Left ventricle myocardium inferior (tissue), 1 donor: ENCODE data around the gene SLC35A3. TPM values are rescaled to one million over a fixed set of nuclear protein-coding genes. Genes with fewer than 3 reads are reported as not detected.
"Not testable (repeated sequence)": the region's sequence is repeated elsewhere in the genome, so short reads cannot be mapped to it uniquely, and the experiment has no call there.

Source experiments
- DNase-seq: peaks from one replicate; pipeline ENCODE4 v3.0.0-alpha.2; 2020
- H3K27ac ChIP-seq: fragments of 200-600 bp; replicated peaks from 2 replicates; pipeline ENCODE4 v1.8.0; 2021
- H3K27me3 ChIP-seq: fragments of 200-600 bp; 2 replicates; pipeline ENCODE4 v1.8.0; 2021; ENCODE audit warnings: low read depth
- H3K36me3 ChIP-seq: fragments of 200-600 bp; 2 replicates; pipeline ENCODE4 v1.8.0; 2021
- H3K4me1 ChIP-seq: fragments of 200-600 bp; 2 replicates; pipeline ENCODE4 v1.8.0; 2021
- H3K4me3 ChIP-seq: fragments of 200-600 bp; 2 replicates; pipeline ENCODE4 v1.8.0; 2021; ENCODE audit warnings: mild to moderate bottlenecking, moderate library complexity
- H3K9me3 ChIP-seq: fragments of 200-600 bp; replicated peaks from 2 replicates; pipeline ENCODE4 v1.8.0; 2021
- CTCF ChIP-seq: fragments of 200-600 bp; IDR thresholded peaks from 2 replicates; pipeline ENCODE4 v1.8.0; 2021; ENCODE audit warnings: antibody characterized with exemption, mild to moderate bottlenecking, borderline replicate concordance
- intact Hi-C: fragments of 100-400 bp; cut with micrococcal nuclease; formaldehyde crosslinking; loops from one replicate; pipeline ENCODE4 v1.11.0; 2022
- total RNA-seq: library from RNA; stranded (reverse); fragmentation: NEBNext Ultra II Directional; extraction: Animal tissue kit (Norgen Biotek cat#: 25700); gene quantifications from one replicate; pipeline ENCODE4 v1.2.1, GENCODE V29; 2021
- donor health status: DM: no; HTN: yes; CAD: no; lungs with severe emphysema.

Gene SLC35A3
- total RNA-seq, 1 donor from 2014 or later = 7.7 TPM

GRCh38 chr1:100045206-100045605 lies 75.4 kb downstream of the SLC35A3 start:
- Histone ChIP-seq H3K4me1 (peaks cover 62% of the 10 kb centered on the region), H3K9me3 (peaks cover 10% of the 10 kb centered on the region), H3K36me3 (no peaks in the 10 kb centered on the region), H3K27me3 (no peaks in the 10 kb centered on the region), H3K4me3 (no peak overlapping the region), H3K27ac (no peak overlapping the region)
- no peak for DNase-seq
- no peak for TF ChIP-seq CTCF
- intact Hi-C loops = no loop called here

DNA sequence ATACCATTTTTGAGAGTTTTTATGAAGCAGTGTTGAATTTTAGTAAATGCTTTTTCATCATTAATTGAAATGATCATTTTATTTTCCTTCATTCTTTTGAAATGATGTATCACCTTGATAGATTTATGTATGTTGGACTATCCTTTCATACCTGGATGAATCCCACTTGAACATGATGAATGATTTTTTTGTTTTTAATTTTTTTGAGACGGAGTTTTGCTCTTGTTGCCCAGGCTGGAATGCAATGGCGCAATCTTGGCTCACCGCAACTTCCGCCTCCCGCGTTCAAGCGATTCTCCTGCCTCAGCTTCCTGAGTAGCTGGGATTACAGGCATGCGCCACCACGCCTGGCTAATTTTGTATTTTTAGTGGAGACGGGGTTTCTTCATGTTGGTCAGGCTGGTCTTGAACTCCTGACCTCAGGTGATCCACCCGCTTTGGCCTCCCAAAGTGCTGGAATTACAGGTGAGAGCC lies 77.5 kb downstream of the SLC35A3 start:
- H3K27me3 ChIP-seq, DNase-seq, H3K4me3 ChIP-seq, H3K9me3 ChIP-seq, intact Hi-C loops, H3K27ac ChIP-seq: not testable (repeated sequence)
- H3K36me3 ChIP-seq = peaks cover 12% of the 10 kb centered on the region
- H3K4me1 ChIP-seq = peaks cover 43% of the 10 kb centered on the region

GRCh38 chr1:100050139-100050538 lies 80.3 kb downstream of the SLC35A3 start:
- peaks cover 2% of the 10 kb centered on the region for H3K9me3 ChIP-seq
- peaks cover 12% of the 10 kb centered on the region for H3K36me3 ChIP-seq
- intact Hi-C loops = no loop called here
- no peaks in the 10 kb centered on the region for H3K27me3 ChIP-seq
- H3K4me1 ChIP-seq = peaks cover 45% of the 10 kb centered on the region
- no peak overlapping the region for H3K4me3 ChIP-seq
- no peak for TF ChIP-seq CTCF
- no peak for DNase-seq
- no peak overlapping the region for H3K27ac ChIP-seq

DNA sequence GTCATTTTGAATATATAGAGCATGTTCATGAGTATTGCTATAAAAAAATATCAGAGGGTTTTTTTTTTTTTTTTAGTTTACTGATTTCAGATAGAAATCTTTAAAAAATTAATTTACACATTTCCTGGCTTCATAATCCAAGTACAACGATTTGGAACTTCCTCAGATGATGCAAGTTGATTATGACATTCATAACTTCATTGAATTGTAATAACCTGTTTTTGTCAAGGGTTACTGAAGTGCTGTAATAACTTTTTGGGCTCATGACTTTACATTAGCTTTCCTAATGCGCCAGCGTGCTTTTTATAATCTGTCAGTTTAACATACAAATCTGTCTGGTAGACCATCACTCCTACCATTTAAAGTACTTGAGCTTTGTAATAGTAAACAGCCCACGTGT lies 81.6 kb downstream of the SLC35A3 start:
- H3K36me3 ChIP-seq = peaks cover 12% of the 10 kb centered on the region
- intact Hi-C loops = no loop called here
- no peaks in the 10 kb centered on the region for H3K27me3 ChIP-seq
- TF ChIP-seq CTCF = no peak
- peaks cover 43% of the 10 kb centered on the region for H3K4me1 ChIP-seq
- H3K9me3 ChIP-seq = no peaks in the 10 kb centered on the region
- H3K4me3 ChIP-seq = no peak overlapping the region
- DNase-seq = no peak
- H3K27ac ChIP-seq = no peak overlapping the region

- Histone ChIP-seq H3K27me3 (no peaks in the 10 kb centered on the region), H3K4me3 (no peak overlapping the region), H3K9me3 (no peaks in the 10 kb centered on the region), H3K36me3 (peaks cover 12% of the 10 kb centered on the region), H3K27ac (no peak overlapping the region), H3K4me1 (peaks cover 38% of the 10 kb centered on the region)
- no peak for DNase-seq
- no peak for TF ChIP-seq CTCF
- intact Hi-C loops = no loop called here
Measured at GRCh38 chr1:100051893-100052292, 82.1 kb downstream of the SLC35A3 start.

GRCh38 chr1:100053119-100053518 lies 83.3 kb downstream of the SLC35A3 start:
- no peak for TF ChIP-seq CTCF
- Histone ChIP-seq H3K27ac (no peak overlapping the region), H3K27me3 (no peaks in the 10 kb centered on the region), H3K4me3 (no peak overlapping the region), H3K9me3 (no peaks in the 10 kb centered on the region), H3K4me1 (peaks cover 29% of the 10 kb centered on the region), H3K36me3 (peaks cover 18% of the 10 kb centered on the region)
- DNase-seq = no peak
- intact Hi-C loops = no loop called here
